Measurements from ENCODE around the gene RPGRIP1. TPM values are rescaled to one million over a fixed set of nuclear protein-coding genes. Genes with fewer than 3 reads are reported as not detected.
A peak's percentile ranks its signal among the peaks of the same experiment; 100 is the strongest.

RPGRIP1 gene
- total RNA-seq, 2 donors from 2014 or later = 0.09 to 6.8 TPM

DNA sequence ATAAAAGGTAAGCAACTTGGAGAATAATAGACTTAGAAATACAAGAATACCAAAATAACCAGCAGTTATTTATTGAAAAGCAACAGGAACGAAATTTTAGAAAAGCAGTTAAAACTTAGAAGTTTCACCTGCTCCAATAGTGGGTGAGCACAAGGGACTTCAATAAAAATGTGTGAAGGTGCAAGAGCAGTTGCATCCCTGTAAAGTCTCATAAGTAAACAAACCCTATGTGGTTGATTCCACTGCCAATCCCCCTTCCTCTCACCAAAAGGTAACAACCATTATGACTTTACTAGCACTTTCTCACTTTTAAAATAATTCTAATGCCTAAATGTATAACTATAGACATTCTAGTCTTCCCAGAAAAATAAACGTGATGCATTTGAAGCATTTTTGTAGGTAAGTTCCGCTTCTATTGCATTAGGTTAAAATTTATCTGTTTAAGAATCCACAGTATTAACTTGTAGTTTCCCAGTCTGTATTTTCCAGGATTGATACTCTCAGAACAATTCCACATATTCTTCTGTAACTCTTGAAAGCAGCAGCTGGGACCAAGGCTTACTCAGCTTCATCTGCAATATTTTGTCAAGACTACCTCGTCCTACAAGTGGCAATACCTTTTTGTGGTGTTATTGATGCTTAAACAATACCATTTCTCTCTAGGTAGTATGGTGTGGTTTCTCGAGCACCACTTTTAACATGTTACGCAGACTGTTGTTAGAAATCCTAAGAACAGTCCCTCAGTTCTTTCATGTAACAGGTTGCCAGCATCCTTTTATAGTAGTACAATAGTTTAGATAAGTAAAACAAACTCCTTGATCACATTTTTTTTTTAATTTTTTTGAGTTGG, 42.7 kb upstream of the RPGRIP1 start:
- WGBS = 65% methylated on average over 6 of the region's 6 CpGs
- H3K9me3 ChIP-seq = no peaks in the 10 kb centered on the region
- no peaks in the 10 kb centered on the region for H3K36me3 ChIP-seq
- TF ChIP-seq POLR2AphosphoS5 (IDR thresholded peaks at IDR 0.05) (no peak), POLR2A (IDR thresholded peaks at IDR 0.05) (no peak)
- TF ChIP-seq, protein P1, sequence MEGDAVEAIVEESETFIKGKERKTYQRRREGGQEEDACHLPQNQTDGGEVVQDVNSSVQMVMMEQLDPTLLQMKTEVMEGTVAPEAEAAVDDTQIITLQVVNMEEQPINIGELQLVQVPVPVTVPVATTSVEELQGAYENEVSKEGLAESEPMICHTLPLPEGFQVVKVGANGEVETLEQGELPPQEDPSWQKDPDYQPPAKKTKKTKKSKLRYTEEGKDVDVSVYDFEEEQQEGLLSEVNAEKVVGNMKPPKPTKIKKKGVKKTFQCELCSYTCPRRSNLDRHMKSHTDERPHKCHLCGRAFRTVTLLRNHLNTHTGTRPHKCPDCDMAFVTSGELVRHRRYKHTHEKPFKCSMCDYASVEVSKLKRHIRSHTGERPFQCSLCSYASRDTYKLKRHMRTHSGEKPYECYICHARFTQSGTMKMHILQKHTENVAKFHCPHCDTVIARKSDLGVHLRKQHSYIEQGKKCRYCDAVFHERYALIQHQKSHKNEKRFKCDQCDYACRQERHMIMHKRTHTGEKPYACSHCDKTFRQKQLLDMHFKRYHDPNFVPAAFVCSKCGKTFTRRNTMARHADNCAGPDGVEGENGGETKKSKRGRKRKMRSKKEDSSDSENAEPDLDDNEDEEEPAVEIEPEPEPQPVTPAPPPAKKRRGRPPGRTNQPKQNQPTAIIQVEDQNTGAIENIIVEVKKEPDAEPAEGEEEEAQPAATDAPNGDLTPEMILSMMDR (IDR thresholded peaks at IDR 0.05) = no peak
- peaks cover 12% of the 10 kb centered on the region for H3K4me1 ChIP-seq (replicated peaks)
- no peak overlapping the region for H3K4me3 ChIP-seq
- H3K27ac ChIP-seq = no peak overlapping the region
- no peaks in the 10 kb centered on the region for H3K27me3 ChIP-seq (replicated peaks; ENCODE audit: insufficient read depth)
- intact Hi-C loops (cut with DNase I) = no loop called here
- DNase-seq (ENCODE audit: low spot score) = no peak

DNA sequence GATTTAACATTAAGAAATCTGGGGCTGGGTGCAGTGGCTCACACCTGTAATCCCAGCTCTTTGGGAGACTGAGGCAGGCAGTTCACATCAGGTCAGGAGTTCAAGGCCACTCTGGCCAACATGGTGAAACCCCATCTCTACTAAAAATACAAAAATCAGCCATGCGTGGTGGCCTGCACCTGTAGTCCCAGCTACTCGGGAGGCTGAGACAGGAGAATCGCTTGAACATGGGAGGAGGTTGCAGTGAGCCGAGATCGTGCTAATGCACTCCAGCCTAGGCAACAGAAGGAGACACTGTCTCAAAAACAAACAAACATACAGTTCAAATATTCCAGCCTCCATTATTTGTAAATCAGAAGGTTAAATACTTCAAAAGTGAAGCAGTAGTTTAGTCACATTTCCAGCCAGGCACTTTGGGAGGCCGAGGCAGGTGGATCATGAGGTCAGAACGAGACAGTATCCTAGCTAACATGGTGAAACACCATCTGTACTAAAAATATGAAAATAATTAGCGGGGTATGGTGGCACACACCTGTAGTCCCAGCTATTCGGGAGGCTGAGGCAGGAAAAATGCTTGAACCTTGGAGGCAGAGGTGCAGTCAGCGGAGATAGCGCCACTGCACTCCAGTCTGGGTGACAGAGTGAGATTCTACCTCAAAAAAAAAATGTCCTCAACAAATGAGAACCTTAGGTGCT, 40.9 kb upstream of the RPGRIP1 start:
- Histone ChIP-seq H3K27ac (no peak overlapping the region), H3K27me3 (replicated peaks; ENCODE audit: insufficient read depth) (no peaks in the 10 kb centered on the region), H3K36me3 (no peaks in the 10 kb centered on the region), H3K9me3 (no peaks in the 10 kb centered on the region), H3K4me3 (no peak overlapping the region), H3K4me1 (replicated peaks) (peaks cover 10% of the 10 kb centered on the region)
- 96% methylated on average over 11 of the region's 11 CpGs for WGBS
- no peak for TF ChIP-seq POLR2AphosphoS5 (IDR thresholded peaks at IDR 0.05)
- TF ChIP-seq, protein P1 (IDR thresholded peaks at IDR 0.05) = no peak
- no peak for TF ChIP-seq POLR2A (IDR thresholded peaks at IDR 0.05)
- DNase-seq (ENCODE audit: low spot score) = no peak
- intact Hi-C loops (cut with DNase I) = no loop called here

DNA sequence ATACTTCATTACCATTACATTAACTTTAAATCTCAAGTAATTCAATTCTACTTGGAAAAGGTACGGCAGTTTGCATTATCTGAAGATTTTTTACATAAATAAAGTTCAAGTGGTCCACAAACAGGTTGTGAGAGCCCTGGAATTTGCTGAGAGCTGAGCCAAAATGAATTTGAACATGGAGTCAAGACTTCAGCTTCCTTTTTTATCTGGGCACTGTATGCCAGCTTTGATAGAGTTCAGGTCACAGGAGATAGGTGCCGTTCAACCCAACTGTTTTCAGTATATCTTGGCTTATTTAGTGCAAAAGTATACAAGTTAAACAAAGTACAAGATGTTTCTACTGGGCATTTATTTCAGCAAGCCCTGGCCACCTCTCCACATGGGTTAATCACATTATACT, 39.5 kb upstream of the RPGRIP1 start:
- no peak for TF ChIP-seq POLR2AphosphoS5 (IDR thresholded peaks at IDR 0.05)
- TF ChIP-seq, protein P1 (IDR thresholded peaks at IDR 0.05) = no peak
- TF ChIP-seq POLR2A (IDR thresholded peaks at IDR 0.05) = no peak
- WGBS = 57% methylated on average over 2 of the region's 2 CpGs
- H3K27me3 ChIP-seq (replicated peaks; ENCODE audit: insufficient read depth) = no peaks in the 10 kb centered on the region
- no peak overlapping the region for H3K27ac ChIP-seq
- intact Hi-C loops (cut with DNase I) = no loop called here
- H3K9me3 ChIP-seq = no peaks in the 10 kb centered on the region
- H3K4me1 ChIP-seq (replicated peaks) = peaks cover 4% of the 10 kb centered on the region
- H3K4me3 ChIP-seq = no peak overlapping the region
- no peak for DNase-seq (ENCODE audit: low spot score)
- no peaks in the 10 kb centered on the region for H3K36me3 ChIP-seq

DNA sequence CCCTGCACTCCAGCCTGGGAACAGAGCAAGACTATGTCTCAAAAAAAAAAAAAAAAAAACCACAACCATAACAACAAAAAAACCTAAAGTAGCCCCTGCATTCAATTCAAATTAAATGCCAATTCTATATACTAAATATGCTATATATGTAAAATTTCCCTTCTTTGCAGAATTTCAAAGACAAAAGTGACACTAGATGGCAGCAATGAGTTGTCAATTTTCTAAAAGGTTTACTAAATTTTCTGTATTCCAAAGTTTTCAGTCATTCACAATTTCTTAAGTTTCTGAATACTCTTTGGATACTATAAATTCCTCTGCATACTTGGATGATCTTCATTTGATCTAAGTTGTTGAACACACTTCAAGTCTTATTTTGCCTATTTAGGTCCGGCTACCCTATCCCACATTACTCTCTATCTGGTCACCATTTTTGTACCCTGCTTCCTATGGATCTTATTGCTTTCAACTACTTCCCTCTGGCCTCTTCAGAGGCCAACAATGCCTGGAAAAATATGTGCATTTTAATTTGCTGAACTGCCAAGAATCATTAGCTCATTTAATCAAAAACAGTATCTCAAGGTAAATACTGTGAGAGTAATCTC, 38.6 kb upstream of the RPGRIP1 start:
- intact Hi-C loops (cut with DNase I) = no loop called here
- no peaks in the 10 kb centered on the region for H3K36me3 ChIP-seq
- no peaks in the 10 kb centered on the region for H3K9me3 ChIP-seq
- no peak overlapping the region for H3K27ac ChIP-seq
- peaks cover 4% of the 10 kb centered on the region for H3K4me1 ChIP-seq (replicated peaks)
- H3K4me3 ChIP-seq = no peak overlapping the region
- H3K27me3 ChIP-seq (replicated peaks; ENCODE audit: insufficient read depth) = no peaks in the 10 kb centered on the region
- no peak for TF ChIP-seq POLR2A (IDR thresholded peaks at IDR 0.05)
- TF ChIP-seq, protein P1 (IDR thresholded peaks at IDR 0.05) = peak in 3 of 4 experiments; percentile 8 to 30 (median 26)
- DNase-seq (ENCODE audit: low spot score) = no peak
- WGBS = 82% methylated on average over 1 of the region's 1 CpG

Data from prostate gland (tissue), 2 donors.